Measurements from ENCODE around the gene CATSPER3. TPM values are rescaled to one million over a fixed set of nuclear protein-coding genes. Genes with fewer than 3 reads are reported as not detected.

CATSPER3 gene
- total RNA-seq, 1 donor from 2014 or later = 0.33 TPM

DNA sequence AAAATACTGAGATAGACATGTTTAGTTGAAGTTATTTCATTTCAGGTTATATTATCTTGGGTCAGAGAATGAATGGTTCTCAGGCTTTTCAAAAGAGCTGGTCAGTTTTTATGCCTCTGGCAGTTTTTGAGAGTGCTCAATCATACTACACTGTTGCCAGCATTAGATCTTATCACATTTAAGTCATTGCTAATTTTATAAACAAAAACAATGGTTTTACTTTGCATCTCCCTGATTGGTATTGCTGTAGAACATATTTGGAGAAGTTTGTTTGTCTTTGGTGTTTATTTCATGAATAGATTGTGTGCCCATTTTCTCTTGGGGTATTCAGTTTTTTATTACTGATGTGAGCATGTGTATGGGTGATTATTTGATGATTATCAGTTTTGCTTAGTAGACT lies 1.5 kb downstream of the CATSPER3 start:
- no peak for TF ChIP-seq CTCF (IDR thresholded peaks at IDR 0.05; ENCODE audit: unreplicated experiment)
- H3K27me3 Mint-ChIP-seq (ENCODE audit: unreplicated experiment) = no peaks in the 10 kb centered on the region
- DNase-seq (ENCODE audit: low spot score) = no peak
- H3K9me3 Mint-ChIP-seq (ENCODE audit: unreplicated experiment) = no peaks in the 10 kb centered on the region
- H3K36me3 Mint-ChIP-seq (ENCODE audit: low read depth, unreplicated experiment) = no peaks in the 10 kb centered on the region
- no peak overlapping the region for H3K4me3 Mint-ChIP-seq (ENCODE audit: unreplicated experiment)
- no peaks in the 10 kb centered on the region for H3K4me1 Mint-ChIP-seq (ENCODE audit: unreplicated experiment)
- H3K27ac Mint-ChIP-seq (ENCODE audit: unreplicated experiment) = no peak overlapping the region

DNA sequence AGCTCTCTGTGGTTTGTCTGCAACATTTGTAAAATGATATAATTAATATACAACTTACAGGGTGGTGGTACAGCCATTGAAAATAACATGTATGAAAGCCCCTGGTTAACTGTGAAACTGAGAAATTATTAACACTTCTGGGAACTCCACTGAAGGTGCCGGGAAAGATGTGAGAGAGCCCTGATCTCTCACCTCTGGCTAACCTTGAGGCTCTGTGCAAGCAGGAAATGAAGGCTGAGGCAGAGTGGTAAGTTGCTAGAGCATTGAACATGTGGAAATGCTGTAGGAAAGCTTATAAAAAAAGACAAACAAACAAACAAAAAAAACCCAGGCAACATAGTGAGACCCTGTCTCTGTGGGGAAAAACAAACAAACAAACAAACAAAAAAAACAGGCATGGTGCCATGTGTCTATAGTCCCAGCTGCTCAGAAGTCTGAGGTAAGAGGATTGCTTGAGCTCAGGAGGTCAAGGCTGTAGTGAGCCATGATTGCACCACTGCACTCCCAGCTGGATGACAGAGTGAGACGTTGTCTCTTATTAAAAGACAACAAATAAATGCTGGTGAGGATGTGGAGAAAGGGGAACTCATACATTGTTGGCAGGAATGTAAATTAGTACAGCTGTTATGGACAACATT lies 7.5 kb downstream of the CATSPER3 start:
- H3K36me3 Mint-ChIP-seq (ENCODE audit: low read depth, unreplicated experiment) = peaks cover 29% of the 10 kb centered on the region
- TF ChIP-seq CTCF (IDR thresholded peaks at IDR 0.05; ENCODE audit: unreplicated experiment) = no peak
- no peak overlapping the region for H3K4me3 Mint-ChIP-seq (ENCODE audit: unreplicated experiment)
- H3K27ac Mint-ChIP-seq (ENCODE audit: unreplicated experiment) = no peak overlapping the region
- H3K27me3 Mint-ChIP-seq (ENCODE audit: unreplicated experiment) = no peaks in the 10 kb centered on the region
- peaks cover 11% of the 10 kb centered on the region for H3K9me3 Mint-ChIP-seq (ENCODE audit: unreplicated experiment)
- DNase-seq (ENCODE audit: low spot score) = no peak
- no peaks in the 10 kb centered on the region for H3K4me1 Mint-ChIP-seq (ENCODE audit: unreplicated experiment)

- Mint-ChIP-seq H3K27me3 (ENCODE audit: unreplicated experiment) (no peaks in the 10 kb centered on the region), H3K9me3 (ENCODE audit: unreplicated experiment) (peaks cover 11% of the 10 kb centered on the region), H3K27ac (ENCODE audit: unreplicated experiment) (no peak overlapping the region), H3K4me1 (ENCODE audit: unreplicated experiment) (no peaks in the 10 kb centered on the region), H3K4me3 (ENCODE audit: unreplicated experiment) (no peak overlapping the region), H3K36me3 (ENCODE audit: low read depth, unreplicated experiment) (peaks cover 29% of the 10 kb centered on the region)
- DNase-seq (ENCODE audit: low spot score) = no peak
- TF ChIP-seq CTCF (IDR thresholded peaks at IDR 0.05; ENCODE audit: unreplicated experiment) = no peak
Observed at GRCh38 chr5:134975843-134976242, 8.1 kb downstream of the CATSPER3 start.

DNA sequence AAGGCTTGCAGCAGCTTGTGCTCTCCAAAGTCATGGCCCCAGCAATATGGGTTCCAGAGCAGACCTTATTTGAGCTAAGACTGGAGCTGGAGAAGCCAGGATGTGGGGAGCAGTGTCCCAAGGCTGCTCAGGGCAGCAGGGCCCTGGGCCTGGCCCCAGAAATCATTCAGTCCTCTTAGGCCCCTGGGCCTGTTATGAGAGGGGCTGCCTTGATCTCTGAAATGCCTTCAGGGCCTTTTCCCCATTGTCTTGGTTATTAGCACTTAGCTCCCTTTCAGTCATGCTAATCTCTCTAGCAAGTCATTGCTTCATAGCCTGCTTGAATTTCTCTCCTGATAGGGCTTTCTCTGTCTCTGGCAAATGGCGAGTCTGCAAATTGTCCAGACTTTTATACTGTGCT lies 9.1 kb downstream of the CATSPER3 start:
- Mint-ChIP-seq H3K4me3 (ENCODE audit: unreplicated experiment) (no peak overlapping the region), H3K36me3 (ENCODE audit: low read depth, unreplicated experiment) (peaks cover 29% of the 10 kb centered on the region), H3K9me3 (ENCODE audit: unreplicated experiment) (peaks cover 11% of the 10 kb centered on the region), H3K27ac (ENCODE audit: unreplicated experiment) (no peak overlapping the region), H3K27me3 (ENCODE audit: unreplicated experiment) (no peaks in the 10 kb centered on the region), H3K4me1 (ENCODE audit: unreplicated experiment) (no peaks in the 10 kb centered on the region)
- TF ChIP-seq CTCF (IDR thresholded peaks at IDR 0.05; ENCODE audit: unreplicated experiment) = no peak
- DNase-seq (ENCODE audit: low spot score) = no peak

- Mint-ChIP-seq H3K4me1 (ENCODE audit: unreplicated experiment) (no peaks in the 10 kb centered on the region), H3K27ac (ENCODE audit: unreplicated experiment) (no peak overlapping the region), H3K4me3 (ENCODE audit: unreplicated experiment) (no peak overlapping the region), H3K9me3 (ENCODE audit: unreplicated experiment) (peaks cover 11% of the 10 kb centered on the region), H3K36me3 (ENCODE audit: low read depth, unreplicated experiment) (peaks cover 29% of the 10 kb centered on the region), H3K27me3 (ENCODE audit: unreplicated experiment) (no peaks in the 10 kb centered on the region)
- TF ChIP-seq CTCF (IDR thresholded peaks at IDR 0.05; ENCODE audit: unreplicated experiment) = no peak
- DNase-seq (ENCODE audit: low spot score) = no peak
Observed at GRCh38 chr5:134979416-134979815, 11.7 kb downstream of the CATSPER3 start.
